Fibroblast of lung (primary cell): ENCODE data around the gene SACM1L. TPM values are rescaled to one million over a fixed set of nuclear protein-coding genes. Genes with fewer than 3 reads are reported as not detected.
A peak's percentile ranks its signal among the peaks of the same experiment; 100 is the strongest.

ENCODE experiments used
- DNase-seq, 2 donors: peaks; one replicate each; pipeline versions ENCODE4 v3.0.0 to v3.0.0-alpha.2; 2010; ENCODE audit warnings: low read depth in 2 of 2
- H2AFZ ChIP-seq: 2 replicates; pipeline ENCODE4 v1.5.1; 2012; ENCODE audit warnings: low read length, control low read depth, inconsistent platforms
- H3K27ac ChIP-seq: 2 replicates; pipeline ENCODE4 v1.5.1; 2011; ENCODE audit warnings: low read length, control low read depth; ENCODE audit not compliant: insufficient read depth
- H3K27me3 ChIP-seq: 2 replicates; pipeline ENCODE4 v1.5.1; 2011; ENCODE audit warnings: mild to moderate bottlenecking, low read length; ENCODE audit not compliant: control insufficient read depth, insufficient read depth
- H3K36me3 ChIP-seq: 2 replicates; pipeline ENCODE4 v1.5.1; 2011; ENCODE audit warnings: low read length; ENCODE audit not compliant: control insufficient read depth, insufficient read depth
- H3K4me1 ChIP-seq: 2 replicates; pipeline ENCODE4 v1.5.1; 2011; ENCODE audit warnings: low read length; ENCODE audit not compliant: control insufficient read depth, insufficient read depth; ENCODE audit errors: extremely low read depth
- H3K4me2 ChIP-seq: 2 replicates; pipeline ENCODE4 v1.5.1; 2011; ENCODE audit warnings: low read length, control low read depth; ENCODE audit not compliant: insufficient read depth; ENCODE audit errors: extremely low read depth
- H3K4me3 ChIP-seq, 4 experiments: fragments of 200-600 bp in 1 of 4; sonication (generic) in 1 of 4; replicated peaks in 1 of 4; 2 replicates each; pipeline ENCODE4 v1.5.1; 2011 to 2016; ENCODE audit warnings: low read length in 4 of 4, low read depth in 3 of 4, mild to moderate bottlenecking in 3 of 4, control low read depth in 2 of 4, inconsistent platforms in 1 of 4, mixed read lengths in 1 of 4; ENCODE audit not compliant: insufficient read depth in 1 of 4; ENCODE audit errors: control extremely low read depth in 1 of 4
- H3K79me2 ChIP-seq: 2 replicates; pipeline ENCODE4 v1.5.1; 2012; ENCODE audit warnings: mild to moderate bottlenecking, low read length, inconsistent platforms; ENCODE audit not compliant: control insufficient read depth, insufficient read depth
- H3K9ac ChIP-seq: 2 replicates; pipeline ENCODE4 v1.5.1; 2011; ENCODE audit warnings: mild to moderate bottlenecking, low read length, control low read depth; ENCODE audit not compliant: insufficient read depth
- H3K9me3 ChIP-seq: 2 replicates; pipeline ENCODE4 v1.5.1; 2012; ENCODE audit warnings: low read depth, low read length; ENCODE audit not compliant: control insufficient read depth, insufficient read depth
- H4K20me1 ChIP-seq: 2 replicates; pipeline ENCODE4 v1.5.1; 2011; ENCODE audit warnings: low read length; ENCODE audit not compliant: control insufficient read depth, insufficient read depth; ENCODE audit errors: extremely low read depth
- CTCF ChIP-seq, 2 donors: IDR thresholded peaks in 1 of 2; conservative IDR thresholded peaks in 1 of 2; 1 replicate in 1 of 2; 2 replicates in 1 of 2; pipeline ENCODE4 v1.5.1; 2011 to 2012; ENCODE audit warnings: low read length in 2 of 2, control low read depth in 1 of 2, inconsistent platforms in 1 of 2, low read depth in 1 of 2, mild to moderate bottlenecking in 1 of 2
- EZH2 ChIP-seq: IDR thresholded peaks from 2 replicates; pipeline ENCODE4 v1.5.1; 2012; ENCODE audit warnings: low read length, control low read depth, mild to moderate bottlenecking; ENCODE audit errors: missing control alignments
- polyA plus RNA-seq, 2 donors: library from polyadenylated mRNA; depleted of rRNA in 1 of 2; stranded (reverse) in 1 of 2; unstranded in 1 of 2; fragments of >200 nt; gene quantifications; 2 replicates each; pipeline ENCODE4 v1.2.1, GENCODE V29; 2011 to 2012; ENCODE audit warnings: missing spikeins in 1 of 2
- total RNA-seq: library from RNA; depleted of rRNA; stranded (reverse); fragments of >200 nt; gene quantifications from 2 replicates; pipeline ENCODE4 v1.2.1, GENCODE V29; 2014

Gene SACM1L
- total and polyA plus RNA-seq, 2 donors (not counting 1 experiment from before 2014, with no cell fraction given): 33.3 to 41.8 TPM

- H3K79me2 ChIP-seq: no peaks in the 10 kb centered on the region
- DNase-seq: peak in 1 of 2 donors; percentile 52
- H3K27ac ChIP-seq: no peak overlapping the region
- H3K9me3 ChIP-seq: no peaks in the 10 kb centered on the region
- no peaks in the 10 kb centered on the region for H3K4me1 ChIP-seq
- no peaks in the 10 kb centered on the region for H3K27me3 ChIP-seq
- TF ChIP-seq CTCF (conservative IDR thresholded peaks at IDR 0.05 in 1 of 2, IDR thresholded peaks at IDR 0.05 in 1 of 2; ENCODE audit: low read depth in 1 of 2, low read length in 2 of 2) (no peak), EZH2 (no peak)
- H3K36me3 ChIP-seq: peaks cover 2% of the 10 kb centered on the region
- no peak overlapping the region for H2AFZ ChIP-seq
- H3K4me2 ChIP-seq: no peak overlapping the region
- no peaks in the 10 kb centered on the region for H4K20me1 ChIP-seq
- H3K9ac ChIP-seq: no peak overlapping the region
- no peak overlapping the region for H3K4me3 ChIP-seq
Observed at GRCh38 chr3:45711931-45712330, 22.7 kb downstream of the SACM1L start.

GRCh38 chr3:45712434-45713110 lies 23.4 kb downstream of the SACM1L start:
- no peak overlapping the region for H2AFZ ChIP-seq
- H3K4me2 ChIP-seq: no peak overlapping the region
- H3K36me3 ChIP-seq: peaks cover 2% of the 10 kb centered on the region
- H3K27ac ChIP-seq: no peak overlapping the region
- H3K79me2 ChIP-seq: no peaks in the 10 kb centered on the region
- no peaks in the 10 kb centered on the region for H3K9me3 ChIP-seq
- no peaks in the 10 kb centered on the region for H3K4me1 ChIP-seq
- no peak overlapping the region for H3K4me3 ChIP-seq
- no peak overlapping the region for H3K9ac ChIP-seq
- no peak for TF ChIP-seq CTCF (conservative IDR thresholded peaks at IDR 0.05 in 1 of 2, IDR thresholded peaks at IDR 0.05 in 1 of 2; ENCODE audit: low read depth in 1 of 2, low read length in 2 of 2)
- no peak for TF ChIP-seq EZH2
- DNase-seq: peak in 1 of 2 donors; percentile 53
- no peaks in the 10 kb centered on the region for H3K27me3 ChIP-seq
- H4K20me1 ChIP-seq: no peaks in the 10 kb centered on the region

GRCh38 chr3:45715945-45716344 lies 26.7 kb downstream of the SACM1L start:
- peaks cover 2% of the 10 kb centered on the region for H3K36me3 ChIP-seq
- no peaks in the 10 kb centered on the region for H3K4me1 ChIP-seq
- H3K4me3 ChIP-seq: no peak overlapping the region
- no peak overlapping the region for H2AFZ ChIP-seq
- H3K27ac ChIP-seq: no peak overlapping the region
- H4K20me1 ChIP-seq: no peaks in the 10 kb centered on the region
- H3K27me3 ChIP-seq: no peaks in the 10 kb centered on the region
- H3K79me2 ChIP-seq: no peaks in the 10 kb centered on the region
- TF ChIP-seq EZH2 (no peak), CTCF (conservative IDR thresholded peaks at IDR 0.05 in 1 of 2, IDR thresholded peaks at IDR 0.05 in 1 of 2; ENCODE audit: low read depth in 1 of 2, low read length in 2 of 2) (no peak)
- peak in 1 of 2 donors; percentile 23 for DNase-seq
- no peaks in the 10 kb centered on the region for H3K9me3 ChIP-seq
- H3K9ac ChIP-seq: no peak overlapping the region
- no peak overlapping the region for H3K4me2 ChIP-seq
